HG03521 (cell line): ENCODE measurements around the gene TMEM95.

Source experiments
- ATAC-seq: cut with Tn5 transposase; IDR thresholded peaks from one replicate; pipeline ENCODE4 v1.9.1; 2021; ENCODE audit warnings: mild to moderate bottlenecking, moderate library complexity; ENCODE audit not compliant: unreplicated experiment

TMEM95 gene

GRCh38 chr17:7370853-7371252 is 15.9 kb downstream of the TMEM95 start:
- no peak for ATAC-seq

- ATAC-seq, result no peak
Observed at GRCh38 chr17:7374353-7374752, 19.4 kb downstream of the TMEM95 start.

GRCh38 chr17:7379134-7379533 is 24.2 kb downstream of the TMEM95 start:
- ATAC-seq, result no peak

GRCh38 chr17:7380321-7380720 is 25.4 kb downstream of the TMEM95 start:
- ATAC-seq, result no peak

GRCh38 chr17:7380855-7381683 is 26.1 kb downstream of the TMEM95 start, which contains the start of gene TNK1:
Gene TNK1 (plus strand): TSS chr17:7381089. CDS start chr17:7382927, 1,838 bp downstream.
- ATAC-seq, result no peak

- no peak for ATAC-seq
Observed at GRCh38 chr17:7382901-7383300, 27.9 kb downstream of the TMEM95 start.

GRCh38 chr17:7383371-7383741 is 28.4 kb downstream of the TMEM95 start:
- ATAC-seq, result no peak

- ATAC-seq, result peak; percentile 70
Observed at GRCh38 chr17:7383742-7384488, 29.0 kb downstream of the TMEM95 start.

- ATAC-seq, result no peak
Observed at GRCh38 chr17:7384489-7385081, 29.6 kb downstream of the TMEM95 start.

GRCh38 chr17:7388856-7389255 is 33.9 kb downstream of the TMEM95 start:
- no peak for ATAC-seq

- no peak for ATAC-seq
Observed at GRCh38 chr17:7389924-7390910, 35.3 kb downstream of the TMEM95 start.

GRCh38 chr17:7391307-7391706 is 36.4 kb downstream of the TMEM95 start:
- ATAC-seq, result no peak

GRCh38 chr17:7392696-7393612 is 38.0 kb downstream of the TMEM95 start:
- no peak for ATAC-seq

- peak; percentile 25 for ATAC-seq
Observed at GRCh38 chr17:7393613-7394451, 38.9 kb downstream of the TMEM95 start.

- ATAC-seq, result peak; percentile 74
Observed at GRCh38 chr17:7394452-7395191, 39.7 kb downstream of the TMEM95 start, which contains the start of gene PLSCR3. Gene PLSCR3 (minus strand): TSS chr17:7394525. CDS start chr17:7394110, 415 bp downstream.

GRCh38 chr17:7396147-7396546 is 41.2 kb downstream of the TMEM95 start:
- no peak for ATAC-seq

GRCh38 chr17:7398612-7399011 is 43.7 kb downstream of the TMEM95 start:
- no peak for ATAC-seq
